ENCODE results near the gene MAPK8IP1.

Gene MAPK8IP1

GRCh38 chr11:45872651-45873356 is 12.6 kb upstream of the MAPK8IP1 start:
- ChIA-PET POLR2A (interaction anchor here (1.2 kb wide), 1 partner anchor 9 kb away, joined by 3 read pairs; no protein-coding TSS in a partner anchor), CTCF (interaction anchor here (0.8 to 4.4 kb wide), 17 partner anchors 8 to 134 kb away, joined by 3 to 22 read pairs (median 5); partner anchors contain the start of gene PEX16)
- Histone ChIP-seq H3K9me3 (ENCODE audit: control extremely low read depth in 1 of 5, control insufficient read depth in 4 of 5, insufficient read depth in 2 of 5, low read depth in 1 of 5, low read length in 4 of 5) (no peaks in the 10 kb centered on the region), H3K4me3 (ENCODE audit: control insufficient read depth in 1 of 7, extremely low read depth in 1 of 7, insufficient read depth in 4 of 7, low read depth in 2 of 7, low read length in 6 of 7) (no peak overlapping the region), H3K4me1 (ENCODE audit: control extremely low read depth in 1 of 4, control insufficient read depth in 4 of 4, insufficient read depth in 4 of 4, low read length in 3 of 4) (peaks cover 0 to 9% (median 3%) of the 10 kb centered on the region in 4 experiments), H3K36me3 (ENCODE audit: control insufficient read depth in 4 of 4, insufficient read depth in 4 of 4, low read length in 3 of 4) (peaks cover 12 to 81% (median 67%) of the 10 kb centered on the region in 4 experiments), H3K27me3 (replicated peaks in 2 of 5; ENCODE audit: control insufficient read depth in 4 of 5, insufficient read depth in 5 of 5, low read length in 4 of 5) (no peaks in the 10 kb centered on the region), H3K27ac (ENCODE audit: insufficient read depth in 1 of 2, low read depth in 1 of 2, low read length in 2 of 2, poor library complexity in 1 of 2, severe bottlenecking in 2 of 2) (no peak overlapping the region)
- DNase-seq: peak; percentile 39 to 68 (median 62)
- WGBS (ENCODE audit: insufficient coverage): 97% methylated on average over 5 of the region's 9 CpGs

GRCh38 chr11:45876401-45876800 is 9.1 kb upstream of the MAPK8IP1 start:
- CTCF ChIA-PET: interaction anchor here (1.0 kb wide), 1 partner anchor 8 kb away, joined by 3 read pairs; no protein-coding TSS in a partner anchor
- 96% methylated on average over 5 of the region's 6 CpGs for WGBS (ENCODE audit: insufficient coverage)
- H3K27me3 ChIP-seq (replicated peaks in 2 of 5; ENCODE audit: control insufficient read depth in 4 of 5, insufficient read depth in 5 of 5, low read length in 4 of 5): no peaks in the 10 kb centered on the region
- no peaks in the 10 kb centered on the region for H3K9me3 ChIP-seq (ENCODE audit: control extremely low read depth in 1 of 5, control insufficient read depth in 4 of 5, insufficient read depth in 2 of 5, low read depth in 1 of 5, low read length in 4 of 5)
- DNase-seq: no peak
- H3K27ac ChIP-seq (ENCODE audit: insufficient read depth in 1 of 2, low read depth in 1 of 2, low read length in 2 of 2, poor library complexity in 1 of 2, severe bottlenecking in 2 of 2): no peak overlapping the region
- H3K36me3 ChIP-seq (ENCODE audit: control insufficient read depth in 4 of 4, insufficient read depth in 4 of 4, low read length in 3 of 4): peaks cover 5 to 67% (median 49%) of the 10 kb centered on the region in 4 experiments
- H3K4me3 ChIP-seq (ENCODE audit: control insufficient read depth in 1 of 7, extremely low read depth in 1 of 7, insufficient read depth in 4 of 7, low read depth in 2 of 7, low read length in 6 of 7): no peak overlapping the region
- H3K4me1 ChIP-seq (ENCODE audit: control extremely low read depth in 1 of 4, control insufficient read depth in 4 of 4, insufficient read depth in 4 of 4, low read length in 3 of 4): peaks cover 0 to 9% (median 3%) of the 10 kb centered on the region in 4 experiments
- POLR2A ChIA-PET: no interaction called here

GRCh38 chr11:45877221-45877620 is 8.2 kb upstream of the MAPK8IP1 start:
- CTCF ChIA-PET: interaction anchor here (0.7 kb wide), 1 partner anchor 18 kb away, joined by 4 read pairs; no protein-coding TSS in a partner anchor
- WGBS (ENCODE audit: insufficient coverage): 96% methylated on average over 5 of the region's 8 CpGs
- Histone ChIP-seq H3K36me3 (ENCODE audit: control insufficient read depth in 4 of 4, insufficient read depth in 4 of 4, low read length in 3 of 4) (peaks cover 11 to 69% (median 48%) of the 10 kb centered on the region in 4 experiments), H3K4me1 (ENCODE audit: control extremely low read depth in 1 of 4, control insufficient read depth in 4 of 4, insufficient read depth in 4 of 4, low read length in 3 of 4) (peaks cover 0 to under 1% (median 0%) of the 10 kb centered on the region in 4 experiments), H3K27ac (ENCODE audit: insufficient read depth in 1 of 2, low read depth in 1 of 2, low read length in 2 of 2, poor library complexity in 1 of 2, severe bottlenecking in 2 of 2) (no peak overlapping the region), H3K4me3 (ENCODE audit: control insufficient read depth in 1 of 7, extremely low read depth in 1 of 7, insufficient read depth in 4 of 7, low read depth in 2 of 7, low read length in 6 of 7) (no peak overlapping the region), H3K9me3 (ENCODE audit: control extremely low read depth in 1 of 5, control insufficient read depth in 4 of 5, insufficient read depth in 2 of 5, low read depth in 1 of 5, low read length in 4 of 5) (no peaks in the 10 kb centered on the region), H3K27me3 (replicated peaks in 2 of 5; ENCODE audit: control insufficient read depth in 4 of 5, insufficient read depth in 5 of 5, low read length in 4 of 5) (no peaks in the 10 kb centered on the region)
- no peak for DNase-seq
- POLR2A ChIA-PET: no interaction called here

GRCh38 chr11:45877845-45878244 is 7.6 kb upstream of the MAPK8IP1 start:
- no peak overlapping the region for H3K4me3 ChIP-seq (ENCODE audit: control insufficient read depth in 1 of 7, extremely low read depth in 1 of 7, insufficient read depth in 4 of 7, low read depth in 2 of 7, low read length in 6 of 7)
- H3K4me1 ChIP-seq (ENCODE audit: control extremely low read depth in 1 of 4, control insufficient read depth in 4 of 4, insufficient read depth in 4 of 4, low read length in 3 of 4): no peaks in the 10 kb centered on the region
- no peak for DNase-seq
- CTCF ChIA-PET: no interaction called here
- no peak overlapping the region for H3K27ac ChIP-seq (ENCODE audit: insufficient read depth in 1 of 2, low read depth in 1 of 2, low read length in 2 of 2, poor library complexity in 1 of 2, severe bottlenecking in 2 of 2)
- H3K9me3 ChIP-seq (ENCODE audit: control extremely low read depth in 1 of 5, control insufficient read depth in 4 of 5, insufficient read depth in 2 of 5, low read depth in 1 of 5, low read length in 4 of 5): no peaks in the 10 kb centered on the region
- H3K36me3 ChIP-seq (ENCODE audit: control insufficient read depth in 4 of 4, insufficient read depth in 4 of 4, low read length in 3 of 4): peaks cover 11 to 71% (median 47%) of the 10 kb centered on the region in 4 experiments
- H3K27me3 ChIP-seq (replicated peaks in 2 of 5; ENCODE audit: control insufficient read depth in 4 of 5, insufficient read depth in 5 of 5, low read length in 4 of 5): no peaks in the 10 kb centered on the region
- POLR2A ChIA-PET: no interaction called here
- 100% methylated on average over 3 of the region's 3 CpGs for WGBS (ENCODE audit: insufficient coverage)

- CTCF ChIA-PET: interaction anchor here (0.7 to 2.0 kb wide), 2 partner anchors 8 to 79 kb away, joined by 3 to 11 read pairs; no protein-coding TSS in a partner anchor
- POLR2A ChIA-PET: no interaction called here
- Histone ChIP-seq H3K36me3 (ENCODE audit: control insufficient read depth in 4 of 4, insufficient read depth in 4 of 4, low read length in 3 of 4) (peaks cover 11 to 63% (median 37%) of the 10 kb centered on the region in 4 experiments), H3K27ac (ENCODE audit: insufficient read depth in 1 of 2, low read depth in 1 of 2, low read length in 2 of 2, poor library complexity in 1 of 2, severe bottlenecking in 2 of 2) (no peak overlapping the region), H3K27me3 (replicated peaks in 2 of 5; ENCODE audit: control insufficient read depth in 4 of 5, insufficient read depth in 5 of 5, low read length in 4 of 5) (peaks cover 0 to 9% (median 0%) of the 10 kb centered on the region in 5 experiments), H3K4me1 (ENCODE audit: control extremely low read depth in 1 of 4, control insufficient read depth in 4 of 4, insufficient read depth in 4 of 4, low read length in 3 of 4) (peaks cover under 1 to 3% (median 2%) of the 10 kb centered on the region in 4 experiments), H3K4me3 (ENCODE audit: control insufficient read depth in 1 of 7, extremely low read depth in 1 of 7, insufficient read depth in 4 of 7, low read depth in 2 of 7, low read length in 6 of 7) (no peak overlapping the region), H3K9me3 (ENCODE audit: control extremely low read depth in 1 of 5, control insufficient read depth in 4 of 5, insufficient read depth in 2 of 5, low read depth in 1 of 5, low read length in 4 of 5) (no peaks in the 10 kb centered on the region)
- DNase-seq: no peak
- WGBS (ENCODE audit: insufficient coverage): 97% methylated on average over 7 of the region's 7 CpGs
These were observed 5.4 kb upstream of the MAPK8IP1 start for GRCh38 chr11:45879803-45880686.

GRCh38 chr11:45880772-45881570 is 4.5 kb upstream of the MAPK8IP1 start:
- no peak overlapping the region for H3K4me3 ChIP-seq (ENCODE audit: control insufficient read depth in 1 of 7, extremely low read depth in 1 of 7, insufficient read depth in 4 of 7, low read depth in 2 of 7, low read length in 6 of 7)
- no peak overlapping the region for H3K27ac ChIP-seq (ENCODE audit: insufficient read depth in 1 of 2, low read depth in 1 of 2, low read length in 2 of 2, poor library complexity in 1 of 2, severe bottlenecking in 2 of 2)
- peaks cover 11 to 55% (median 31%) of the 10 kb centered on the region in 4 experiments for H3K36me3 ChIP-seq (ENCODE audit: control insufficient read depth in 4 of 4, insufficient read depth in 4 of 4, low read length in 3 of 4)
- peaks cover 0 to 16% (median 1%) of the 10 kb centered on the region in 5 experiments for H3K27me3 ChIP-seq (replicated peaks in 2 of 5; ENCODE audit: control insufficient read depth in 4 of 5, insufficient read depth in 5 of 5, low read length in 4 of 5)
- POLR2A ChIA-PET: no interaction called here
- no peak for DNase-seq
- peaks cover 3 to 11% (median 7%) of the 10 kb centered on the region in 4 experiments for H3K4me1 ChIP-seq (ENCODE audit: control extremely low read depth in 1 of 4, control insufficient read depth in 4 of 4, insufficient read depth in 4 of 4, low read length in 3 of 4)
- CTCF ChIA-PET: interaction anchor here (1.2 to 2.0 kb wide), 3 partner anchors 9 to 84 kb away, joined by 3 to 11 read pairs (median 4); partner anchors contain the start of gene CRY2
- no peaks in the 10 kb centered on the region for H3K9me3 ChIP-seq (ENCODE audit: control extremely low read depth in 1 of 5, control insufficient read depth in 4 of 5, insufficient read depth in 2 of 5, low read depth in 1 of 5, low read length in 4 of 5)
- WGBS (ENCODE audit: insufficient coverage): 93% methylated on average over 14 of the region's 15 CpGs
